CD8-positive, alpha-beta memory T cell (primary cell): Measurements from ENCODE around the gene RPS6KA3. TPM values are rescaled to one million over a fixed set of nuclear protein-coding genes. Genes with fewer than 3 reads are reported as not detected.

Experiments used
- CTCF ChIA-PET: fragments of 350-600 bp; sonication (Branson Sonifier 250); formaldehyde crosslinking; loops from one replicate; lab custom pipeline; 2021; ENCODE audit warnings: antibody characterized with exemption; lab: Charles Lee
- POLR2A ChIA-PET: fragments of 350-600 bp; sonication (Branson Sonifier 250); formaldehyde crosslinking; loops from one replicate; lab custom pipeline; 2021; ENCODE audit warnings: antibody characterized with exemption; lab: Charles Lee
- DNase-seq, 5 donors: peaks; one replicate each; pipeline versions ENCODE4 v3.0.0 to v3.0.0-alpha.2; 2020 to 2022; ENCODE audit warnings: mixed read lengths in 1 of 5
- H3K27ac ChIP-seq: one replicate; pipeline ENCODE4 v1.7.0; 2013; ENCODE audit warnings: low read depth, mild to moderate bottlenecking, low read length, moderate library complexity
- H3K27me3 ChIP-seq: 2 replicates; pipeline ENCODE4 v1.7.0; 2013; ENCODE audit warnings: low read length, mild to moderate bottlenecking; ENCODE audit not compliant: insufficient read depth, poor library complexity, severe bottlenecking
- H3K36me3 ChIP-seq: 2 replicates; pipeline ENCODE4 v1.7.0; 2013; ENCODE audit warnings: mild to moderate bottlenecking, low read length, moderate library complexity; ENCODE audit not compliant: insufficient read depth
- H3K4me1 ChIP-seq: 2 replicates; pipeline ENCODE4 v1.7.0; 2013; ENCODE audit warnings: mild to moderate bottlenecking, low read length, moderate library complexity; ENCODE audit not compliant: insufficient read depth
- H3K4me3 ChIP-seq: 2 replicates; pipeline ENCODE4 v1.7.0; 2013; ENCODE audit warnings: mild to moderate bottlenecking, low read length
- H3K9me3 ChIP-seq: 2 replicates; pipeline ENCODE4 v1.7.0; 2013; ENCODE audit warnings: mild to moderate bottlenecking, low read length
- H3K27ac Mint-ChIP-seq, 8 donors: one replicate each; pipeline ENCODE4 v1.8.0; 2020 to 2021; ENCODE audit warnings: mixed read lengths in 8 of 8, mild to moderate bottlenecking in 6 of 8, inconsistent platforms in 3 of 8, moderate library complexity in 3 of 8
- H3K27me3 Mint-ChIP-seq, 2 donors: one replicate each; pipeline ENCODE4 v1.8.0; 2020 to 2021; ENCODE audit warnings: mixed read lengths in 2 of 2, mild to moderate bottlenecking in 1 of 2, moderate library complexity in 1 of 2
- H3K36me3 Mint-ChIP-seq, 3 donors: one replicate each; pipeline ENCODE4 v1.8.0; 2020 to 2021; ENCODE audit warnings: mixed read lengths in 3 of 3, inconsistent platforms in 1 of 3, mild to moderate bottlenecking in 1 of 3
- H3K4me1 Mint-ChIP-seq, 3 donors: one replicate each; pipeline ENCODE4 v1.8.0; 2020 to 2021; ENCODE audit warnings: mixed read lengths in 3 of 3, inconsistent platforms in 1 of 3, mild to moderate bottlenecking in 1 of 3
- H3K4me3 Mint-ChIP-seq, 7 donors: one replicate each; pipeline ENCODE4 v1.8.0; 2020 to 2021; ENCODE audit warnings: mixed read lengths in 7 of 7, mild to moderate bottlenecking in 6 of 7, moderate library complexity in 4 of 7, inconsistent platforms in 2 of 7
- H3K9me3 Mint-ChIP-seq, 5 donors: one replicate each; pipeline ENCODE4 v1.8.0; 2020 to 2022; ENCODE audit warnings: mixed read lengths in 5 of 5, mild to moderate bottlenecking in 3 of 5, moderate library complexity in 2 of 5, inconsistent platforms in 1 of 5
- polyA plus RNA-seq: library from polyadenylated mRNA; unstranded; fragments of 300-500 nt; fragmentation: Illumina TruSeq; gene quantifications from one replicate; pipeline ENCODE4 v1.2.3, GENCODE V29; 2021
- total RNA-seq, 2 experiments: library from RNA; stranded (reverse); gene quantifications; one replicate each; pipeline ENCODE4 v1.2.3, GENCODE V29; 2021

Gene RPS6KA3
- total and polyA plus RNA-seq, 3 experiments from 2014 or later, result 59.7 to 72.7 (median 70.1) TPM

- Histone ChIP-seq H3K9me3 (no peaks in the 10 kb centered on the region), H3K4me3 (no peak overlapping the region), H3K27me3 (no peaks in the 10 kb centered on the region), H3K36me3 (no peaks in the 10 kb centered on the region), H3K4me1 (no peaks in the 10 kb centered on the region), H3K27ac (no peak overlapping the region)
- ChIA-PET CTCF (no interaction called here), POLR2A (no interaction called here)
- Mint-ChIP-seq H3K4me3 (no peak overlapping the region), H3K4me1 (peaks cover 2 to 9% (median 3%) of the 10 kb centered on the region in 3 donors), H3K27ac (no peak overlapping the region), H3K9me3 (no peaks in the 10 kb centered on the region), H3K36me3 (peaks cover 0 to 4% (median 0%) of the 10 kb centered on the region in 3 donors), H3K27me3 (peaks cover 15% of the 10 kb centered on the region in 2 donors)
- no peak for DNase-seq
These were observed 154.5 kb downstream of the RPS6KA3 start for GRCh38 chrX:20112022-20112774.

- H3K36me3 Mint-ChIP-seq, result peaks cover 0 to 5% (median 0%) of the 10 kb centered on the region in 3 donors
- no peak for DNase-seq
- ChIA-PET CTCF (no interaction called here), POLR2A (no interaction called here)
- no peak overlapping the region for H3K27ac Mint-ChIP-seq
- Histone ChIP-seq H3K36me3 (no peaks in the 10 kb centered on the region), H3K4me1 (no peaks in the 10 kb centered on the region), H3K9me3 (no peaks in the 10 kb centered on the region), H3K27ac (no peak overlapping the region), H3K27me3 (no peaks in the 10 kb centered on the region), H3K4me3 (no peak overlapping the region)
- H3K4me1 Mint-ChIP-seq, result peaks cover 2 to 9% (median 3%) of the 10 kb centered on the region in 3 donors
- no peaks in the 10 kb centered on the region for H3K9me3 Mint-ChIP-seq
- H3K27me3 Mint-ChIP-seq, result peaks cover 15% of the 10 kb centered on the region in 2 donors
- H3K4me3 Mint-ChIP-seq, result no peak overlapping the region
These were observed 155.4 kb downstream of the RPS6KA3 start for GRCh38 chrX:20111271-20111670.

- Mint-ChIP-seq H3K4me3 (no peak overlapping the region), H3K36me3 (peaks cover 0 to 5% (median 5%) of the 10 kb centered on the region in 3 donors), H3K27me3 (no peaks in the 10 kb centered on the region), H3K27ac (no peak overlapping the region), H3K4me1 (no peaks in the 10 kb centered on the region), H3K9me3 (no peaks in the 10 kb centered on the region)
- Histone ChIP-seq H3K27ac (no peak overlapping the region), H3K4me3 (no peak overlapping the region), H3K4me1 (no peaks in the 10 kb centered on the region), H3K27me3 (no peaks in the 10 kb centered on the region), H3K9me3 (no peaks in the 10 kb centered on the region), H3K36me3 (no peaks in the 10 kb centered on the region)
- ChIA-PET POLR2A (no interaction called here), CTCF (no interaction called here)
- no peak for DNase-seq
These were observed 164.7 kb downstream of the RPS6KA3 start for GRCh38 chrX:20101934-20102581.

Other genes starting within 250 kb of the RPS6KA3 start
- gene MAP7D2, start 150.0 kb downstream of the RPS6KA3 start, total RNA-seq, result under 1 TPM; 0.28 to 0.53 TPM
- gene MAP7D2, start 150.0 kb downstream of the RPS6KA3 start, polyA plus RNA-seq, result 0.12 TPM
- gene EIF1AX, start 125.1 kb downstream of the RPS6KA3 start, total RNA-seq, result 100 to 1,000 TPM; 205 to 208 TPM
- 97.1 TPM for gene EIF1AX, start 125.1 kb downstream of the RPS6KA3 start, polyA plus RNA-seq